SK-N-MC (cell line): ENCODE measurements around the gene TTF1.

Experiments used
- EZH2 ChIP-seq: fragments of 200-600 bp; sonication (generic); IDR thresholded peaks from one replicate; pipeline ENCODE4 v1.6.1; 2017; ENCODE audit warnings: antibody characterized with exemption
- POLR2AphosphoS5 ChIP-seq: IDR thresholded peaks from 2 replicates; pipeline ENCODE4 v1.6.1; 2012; ENCODE audit warnings: mild to moderate bottlenecking, low read depth, low read length, borderline replicate concordance

GRCh38 chr9:132447346-132447745 lies 40.7 kb upstream of the TTF1 start:
- TF ChIP-seq POLR2AphosphoS5 (no peak), EZH2 (no peak)
